Heart right ventricle (tissue), 16 donors: ENCODE data around the gene RPS19. TPM values are rescaled to one million over a fixed set of nuclear protein-coding genes. Genes with fewer than 3 reads are reported as not detected.
A peak's percentile ranks its signal among the peaks of the same experiment; 100 is the strongest.

ENCODE experiments used
- ATAC-seq, 8 donors: fragments of 200-7000 bp; cut with Tn5 transposase; one replicate each; pipeline ENCODE4 v1.9.1; 2020; ENCODE audit warnings: mild to moderate bottlenecking in 8 of 8, moderate library complexity in 8 of 8, moderate number of reproducible peaks in 1 of 8
- DNase-seq, 2 donors: peaks; one replicate each; pipeline ENCODE4 v3.0.0-alpha.2; 2020
- H3K27ac ChIP-seq, 10 donors: fragments of 200-600 bp; sonication (generic) in 2 of 10; one replicate each; pipeline versions ENCODE4 v1.5.0 to v1.8.0; 2020 to 2022; ENCODE audit warnings: mild to moderate bottlenecking in 3 of 10
- H3K27me3 ChIP-seq, 7 donors: fragments of 200-600 bp; one replicate each; pipeline ENCODE4 v1.8.0; 2021 to 2022; ENCODE audit warnings: mild to moderate bottlenecking in 2 of 7
- H3K36me3 ChIP-seq, 9 donors: fragments of 200-600 bp; sonication (generic) in 1 of 9; one replicate each; pipeline versions ENCODE4 v1.5.0 to v1.8.0; 2020 to 2022; ENCODE audit warnings: mild to moderate bottlenecking in 2 of 9
- H3K4me1 ChIP-seq, 9 donors: fragments of 200-600 bp; sonication (generic) in 1 of 9; one replicate each; pipeline versions ENCODE4 v1.5.0 to v1.8.0; 2020 to 2022; ENCODE audit warnings: mild to moderate bottlenecking in 4 of 9
- H3K4me3 ChIP-seq, 10 donors: fragments of 200-600 bp; sonication (generic) in 2 of 10; one replicate each; pipeline versions ENCODE4 v1.5.0 to v1.8.0; 2020 to 2022; ENCODE audit warnings: mild to moderate bottlenecking in 7 of 10, moderate library complexity in 2 of 10
- H3K9me3 ChIP-seq, 11 donors: fragments of 200-600 bp in 10 of 11; sonication (generic) in 2 of 11; one replicate each; pipeline versions ENCODE4 v1.5.0 to v1.8.0; 2013 to 2022; ENCODE audit warnings: mild to moderate bottlenecking in 2 of 11, control low read depth in 1 of 11, moderate library complexity in 1 of 11
- WGBS, 2 donors: extraction: QIAGEN DNeasy Blood & Tissue Kit; methylation state at CpG; one replicate each; pipeline ENCODE4 v1.1.7; 2013; ENCODE audit warnings: inconsistent platforms in 1 of 2; 5-methylcytosine and 5-hydroxymethylcytosine counted together
- intact Hi-C, 10 donors: fragments of 100-400 bp; cut with DNase I; formaldehyde crosslinking; loops; one replicate each; pipeline versions ENCODE4 v1.11.1 to v1.14.2; 2022
- polyA plus RNA-seq, 2 donors: library from polyadenylated mRNA; stranded (reverse); fragments of 200-250 nt; gene quantifications; one replicate each; pipeline ENCODE4 v1.2.3, GENCODE V29; 2013
- total RNA-seq, 10 donors: library from RNA; stranded (reverse); fragmentation: NEBNext Ultra II Directional in 3 of 10; extraction: Animal tissue kit (Norgen Biotek cat#: 25700) in 3 of 10; gene quantifications; one replicate each; pipeline versions ENCODE4 v1.2.1 to v1.2.4, GENCODE V29; 2021 to 2023
- TF ChIP-seq, protein P1 (sequence below), 9 donors: fragments of 200-600 bp; sonication (generic) in 2 of 9; IDR thresholded peaks; one replicate each; pipeline versions ENCODE4 v1.5.0 to v1.8.0; 2021 to 2022; ENCODE audit warnings: antibody characterized with exemption in 9 of 9, mild to moderate bottlenecking in 5 of 9, moderate library complexity in 1 of 9
- donor health status: Arrhythmogenic right ventricular cardiomyopathy.
- donor health status: ischemic (EF 13 %, LVEDD 7.1; RV severe dilation, severe dysfunction).
- donor health status: healthy with polysubstance abuse.
- donor health status: DM: no; HTN: yes; CAD: no.
- donor health status: DM: no; HTN: no; CAD: no.
- donor health status: ischemic (EF 25% LVEDD 6.9; RV normal size, moderate dysfunction).
- donor health status: ischemic (EF 25% LVEDD 5.7; RV mildly dilated, moderate dysfunction).
- donor health status: healthy.
- donor health status: DM: yes; HTN: yes; CAD: no.
- donor health status: Ischemic cardiomyopathy.
- donor health status: ischemic (EF 35%, LVEDD 5.7; RV mildly dilated, moderate dysfunction).
- donor health status: nonischemic (EF 11% LVEDD 7.7; RV severe dilation, severe dysfunction).
- donor health status: DM: yes; HTN: yes; CAD: no.
- donor health status: PGD.
- donor health status: ischemic (EF 29% LVEDD 5.4; RV normal size, mild dysfunction).
- donor health status: nonischemic (EF 23%, LVEDD 6.1; RV moderate dilation, normal function).

The RPS19 gene
- total and polyA plus RNA-seq, 12 donors: 446 to 1,996 (median 596) TPM

DNA sequence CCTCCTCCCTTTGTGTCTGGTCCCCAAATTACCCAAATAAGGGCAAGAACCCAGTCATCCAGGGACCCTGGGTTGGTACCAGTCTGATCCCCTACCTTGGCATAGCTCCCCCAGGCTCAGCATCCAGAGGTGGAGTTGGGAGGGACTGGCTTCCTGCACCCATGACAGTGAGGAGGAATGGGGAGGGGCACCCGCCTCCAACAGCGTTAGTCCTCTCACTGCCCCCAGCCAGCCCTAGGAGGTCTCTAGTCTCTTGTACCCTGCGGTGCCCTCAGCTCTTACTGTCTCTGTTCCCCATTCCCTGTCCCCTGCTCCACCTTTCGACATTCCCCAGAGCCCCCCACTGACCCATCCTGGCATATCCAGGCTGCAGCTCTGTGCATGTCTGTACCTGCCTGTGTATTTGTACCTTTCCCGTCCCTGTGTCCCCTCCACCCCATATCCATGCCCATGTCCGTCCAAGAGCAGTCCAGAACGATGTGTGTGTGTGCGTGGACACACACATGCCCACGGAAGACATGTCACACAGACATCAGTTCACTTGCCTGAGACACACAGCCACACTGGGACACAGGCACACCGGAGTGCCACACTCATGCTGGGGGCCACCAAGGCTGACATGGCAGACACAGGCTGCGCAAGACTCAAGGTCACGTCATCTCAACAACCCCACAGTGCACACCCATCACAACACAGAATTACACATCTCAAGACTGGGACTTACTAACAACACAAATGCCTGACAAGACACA lies 50.4 kb downstream of the RPS19 start:
- intact Hi-C loops: no loop called here
- DNase-seq (no peak), ATAC-seq (peak in 1 of 8 donors; percentile 3)
- TF ChIP-seq, protein P1, sequence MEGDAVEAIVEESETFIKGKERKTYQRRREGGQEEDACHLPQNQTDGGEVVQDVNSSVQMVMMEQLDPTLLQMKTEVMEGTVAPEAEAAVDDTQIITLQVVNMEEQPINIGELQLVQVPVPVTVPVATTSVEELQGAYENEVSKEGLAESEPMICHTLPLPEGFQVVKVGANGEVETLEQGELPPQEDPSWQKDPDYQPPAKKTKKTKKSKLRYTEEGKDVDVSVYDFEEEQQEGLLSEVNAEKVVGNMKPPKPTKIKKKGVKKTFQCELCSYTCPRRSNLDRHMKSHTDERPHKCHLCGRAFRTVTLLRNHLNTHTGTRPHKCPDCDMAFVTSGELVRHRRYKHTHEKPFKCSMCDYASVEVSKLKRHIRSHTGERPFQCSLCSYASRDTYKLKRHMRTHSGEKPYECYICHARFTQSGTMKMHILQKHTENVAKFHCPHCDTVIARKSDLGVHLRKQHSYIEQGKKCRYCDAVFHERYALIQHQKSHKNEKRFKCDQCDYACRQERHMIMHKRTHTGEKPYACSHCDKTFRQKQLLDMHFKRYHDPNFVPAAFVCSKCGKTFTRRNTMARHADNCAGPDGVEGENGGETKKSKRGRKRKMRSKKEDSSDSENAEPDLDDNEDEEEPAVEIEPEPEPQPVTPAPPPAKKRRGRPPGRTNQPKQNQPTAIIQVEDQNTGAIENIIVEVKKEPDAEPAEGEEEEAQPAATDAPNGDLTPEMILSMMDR (IDR thresholded peaks at IDR 0.05): no peak
- Histone ChIP-seq H3K4me3 (no peak overlapping the region), H3K27me3 (peaks cover 4 to 56% (median 43%) of the 10 kb centered on the region in 7 donors), H3K27ac (no peak overlapping the region), H3K9me3 (no peaks in the 10 kb centered on the region), H3K36me3 (peaks cover 0 to 30% (median 13%) of the 10 kb centered on the region in 9 donors), H3K4me1 (peaks cover 0 to 3% (median 0%) of the 10 kb centered on the region in 9 donors)
- 57 to 59% methylated on average over 12 of the region's 12 CpGs for WGBS, 2 donors

DNA sequence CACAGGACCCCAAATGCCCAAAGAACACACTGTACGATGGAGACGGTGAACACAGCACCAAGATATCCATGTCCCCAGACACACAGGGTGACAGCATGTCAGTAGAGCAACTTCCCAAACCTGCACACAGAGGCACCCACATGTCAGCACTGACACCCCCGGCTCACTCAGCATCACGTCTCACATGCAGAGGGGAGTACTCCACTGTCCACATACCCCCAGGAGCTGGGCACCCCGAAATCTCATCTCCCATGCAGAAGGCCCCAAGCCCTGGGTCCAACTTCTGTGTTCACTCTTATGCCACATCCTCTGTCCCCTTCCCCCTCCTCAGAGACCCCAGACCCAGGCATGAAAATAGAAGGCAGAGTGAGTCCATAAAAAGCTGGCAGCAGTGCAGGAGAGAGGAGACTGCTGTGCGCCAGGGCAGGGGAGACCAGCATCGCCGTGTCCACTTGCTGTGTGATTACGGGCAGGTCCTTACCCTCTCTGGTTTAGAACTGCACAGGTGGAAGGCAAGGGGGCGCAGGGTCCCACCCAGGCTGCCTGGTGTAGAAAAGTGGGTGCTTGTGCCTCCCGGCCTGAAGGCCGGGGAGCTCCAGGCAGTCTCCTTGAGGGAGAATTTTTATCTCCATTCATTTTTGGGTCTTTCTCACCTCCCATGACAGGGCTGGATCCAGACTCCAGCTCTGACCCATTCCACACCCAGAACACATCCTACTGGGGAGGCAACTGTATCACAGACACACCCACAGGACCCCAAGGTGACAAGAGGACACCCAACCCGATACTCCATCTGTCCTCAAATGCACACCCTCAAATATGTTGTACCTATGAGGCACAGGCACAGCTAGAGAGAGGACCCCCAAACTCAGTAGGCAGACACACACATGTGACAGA lies 51.2 kb downstream of the RPS19 start:
- Histone ChIP-seq H3K4me1 (peaks cover 0 to 3% (median 0%) of the 10 kb centered on the region in 9 donors), H3K9me3 (no peaks in the 10 kb centered on the region), H3K27me3 (peaks cover 7 to 64% (median 52%) of the 10 kb centered on the region in 7 donors), H3K4me3 (no peak overlapping the region), H3K27ac (no peak overlapping the region), H3K36me3 (peaks cover 0 to 21% (median 5%) of the 10 kb centered on the region in 9 donors)
- DNase-seq (no peak), ATAC-seq (no peak)
- WGBS, 2 donors: 62 to 64% methylated on average over 13 of the region's 13 CpGs
- TF ChIP-seq, protein P1 (IDR thresholded peaks at IDR 0.05): no peak
- intact Hi-C loops: no loop called here

DNA sequence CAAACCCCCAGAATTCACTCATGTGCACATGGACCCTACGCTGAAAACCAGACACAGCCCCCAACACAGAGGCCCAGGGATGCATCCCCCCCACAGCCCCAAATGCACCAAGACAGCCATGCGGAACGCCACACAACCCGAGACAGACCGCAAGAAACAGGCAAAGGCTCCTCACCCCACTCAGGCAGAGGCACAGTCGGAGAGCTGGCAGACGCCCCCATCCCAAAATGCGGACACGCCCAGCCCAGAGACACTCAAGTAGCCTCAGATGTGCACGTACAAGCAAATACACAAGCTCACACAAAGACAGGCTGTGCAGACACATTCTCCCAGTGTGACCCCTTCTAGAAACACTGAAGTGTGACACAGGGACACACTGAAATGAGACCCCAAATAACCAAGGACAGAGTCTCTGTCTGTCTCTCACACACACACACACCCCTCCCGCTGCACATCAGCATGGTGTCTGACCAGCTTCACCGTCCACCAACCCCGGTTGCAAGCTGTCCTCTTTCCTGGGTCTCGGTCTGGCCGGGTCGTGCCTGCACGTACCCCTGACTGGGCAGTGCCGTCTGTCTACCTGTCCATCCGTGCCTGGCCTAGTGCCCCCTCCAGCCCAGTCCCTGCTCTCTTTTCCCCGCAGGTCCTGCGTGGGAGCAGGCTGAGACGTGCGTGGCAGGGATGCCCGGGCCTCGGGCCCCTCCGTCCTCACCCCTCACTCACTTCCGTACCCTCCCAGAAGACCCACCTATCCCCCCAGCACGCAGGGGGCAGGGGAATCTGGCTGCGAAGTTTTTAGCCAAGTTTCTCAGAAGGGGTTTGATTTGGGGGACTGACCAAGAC lies 52.1 kb downstream of the RPS19 start:
- peaks cover 7 to 73% (median 60%) of the 10 kb centered on the region in 7 donors for H3K27me3 ChIP-seq
- intact Hi-C loops: no loop called here
- H3K4me1 ChIP-seq: peaks cover 0 to 3% (median 0%) of the 10 kb centered on the region in 9 donors
- peaks cover 0 to 13% (median 0%) of the 10 kb centered on the region in 9 donors for H3K36me3 ChIP-seq
- DNase-seq (no peak), ATAC-seq (no peak)
- H3K9me3 ChIP-seq: no peaks in the 10 kb centered on the region
- TF ChIP-seq, protein P1 (IDR thresholded peaks at IDR 0.05): no peak
- no peak overlapping the region for H3K27ac ChIP-seq
- no peak overlapping the region for H3K4me3 ChIP-seq
- 7% methylated on average over 29 of the region's 29 CpGs for WGBS, 2 donors
